ENCODE measurements around the gene YY1AP1.

DNA sequence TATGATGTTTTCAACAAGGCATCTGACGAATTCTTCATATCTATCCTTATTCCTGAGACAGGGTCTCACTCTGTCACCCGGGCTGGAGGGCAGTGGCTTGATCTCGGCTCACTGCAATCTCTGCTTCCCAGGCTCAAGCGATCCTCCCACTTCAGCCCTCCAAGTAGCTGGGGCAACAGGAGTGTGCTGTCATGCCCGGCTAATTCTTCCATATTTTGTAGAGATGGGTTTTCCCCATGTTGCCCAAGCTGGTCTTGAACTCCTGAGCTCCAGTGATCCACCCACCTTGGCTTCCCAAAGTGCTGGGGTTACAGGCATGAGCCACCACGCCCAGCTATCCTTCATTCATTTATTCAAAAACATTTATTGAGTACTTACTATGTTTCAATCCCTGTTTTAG lies 8.0 kb downstream of the YY1AP1 start:
- TF ChIP-seq CTCF (IDR thresholded peaks at IDR 0.05; ENCODE audit: poor library complexity) (no peak), EZH2phosphoT487 (IDR thresholded peaks at IDR 0.05; ENCODE audit: low read depth, severe bottlenecking, unreplicated experiment) (no peak)
